Lower leg skin (tissue), 3 donors: ENCODE data around the gene TMEM256.

Experiments
- POLR2A ChIP-seq, 2 donors: fragments of 450-650 bp; IDR thresholded peaks; one replicate each; pipeline ENCODE4 v1.6.1; 2016 to 2017; ENCODE audit warnings: antibody characterized with exemption in 2 of 2, mild to moderate bottlenecking in 1 of 2, moderate library complexity in 1 of 2
- TF ChIP-seq, protein P1 (sequence below), 3 donors: fragments of 450-650 bp; IDR thresholded peaks; one replicate each; pipeline ENCODE4 v1.5.1; 2016; ENCODE audit warnings: antibody characterized with exemption in 3 of 3, mild to moderate bottlenecking in 3 of 3, moderate library complexity in 2 of 3

DNA sequence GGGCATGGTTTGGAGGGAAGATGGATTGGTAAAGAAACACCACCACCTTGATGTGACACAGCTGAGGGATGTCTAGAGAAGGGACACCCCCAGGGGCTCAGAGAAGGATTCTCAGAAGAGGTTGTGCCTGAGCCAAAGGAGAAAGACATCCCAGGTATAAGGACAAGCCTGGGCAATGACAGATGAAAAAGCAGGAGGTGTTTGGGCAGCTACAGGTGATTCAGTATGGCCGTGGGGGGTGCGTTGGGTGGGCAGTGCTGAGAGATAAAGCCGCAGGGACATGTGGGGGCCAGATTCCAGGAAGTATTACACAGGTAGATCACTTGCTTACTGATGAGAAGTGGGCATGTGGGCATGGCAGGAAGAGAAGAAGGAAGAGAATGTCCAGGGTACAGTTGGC lies 42.0 kb downstream of the TMEM256 start:
- TF ChIP-seq, protein P1, sequence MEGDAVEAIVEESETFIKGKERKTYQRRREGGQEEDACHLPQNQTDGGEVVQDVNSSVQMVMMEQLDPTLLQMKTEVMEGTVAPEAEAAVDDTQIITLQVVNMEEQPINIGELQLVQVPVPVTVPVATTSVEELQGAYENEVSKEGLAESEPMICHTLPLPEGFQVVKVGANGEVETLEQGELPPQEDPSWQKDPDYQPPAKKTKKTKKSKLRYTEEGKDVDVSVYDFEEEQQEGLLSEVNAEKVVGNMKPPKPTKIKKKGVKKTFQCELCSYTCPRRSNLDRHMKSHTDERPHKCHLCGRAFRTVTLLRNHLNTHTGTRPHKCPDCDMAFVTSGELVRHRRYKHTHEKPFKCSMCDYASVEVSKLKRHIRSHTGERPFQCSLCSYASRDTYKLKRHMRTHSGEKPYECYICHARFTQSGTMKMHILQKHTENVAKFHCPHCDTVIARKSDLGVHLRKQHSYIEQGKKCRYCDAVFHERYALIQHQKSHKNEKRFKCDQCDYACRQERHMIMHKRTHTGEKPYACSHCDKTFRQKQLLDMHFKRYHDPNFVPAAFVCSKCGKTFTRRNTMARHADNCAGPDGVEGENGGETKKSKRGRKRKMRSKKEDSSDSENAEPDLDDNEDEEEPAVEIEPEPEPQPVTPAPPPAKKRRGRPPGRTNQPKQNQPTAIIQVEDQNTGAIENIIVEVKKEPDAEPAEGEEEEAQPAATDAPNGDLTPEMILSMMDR (IDR thresholded peaks at IDR 0.05) = no peak
- no peak for TF ChIP-seq POLR2A (IDR thresholded peaks at IDR 0.05)
